ENCODE results near the gene GP9.
"Not testable (repeated sequence)": the region's sequence is repeated elsewhere in the genome, so short reads cannot be mapped to it uniquely, and the experiment has no call there.

GP9 gene

GRCh38 chr3:129081503-129081902 is 20.9 kb downstream of the GP9 start:
- DNase-seq = no peak

- no peak for DNase-seq
Measured at GRCh38 chr3:129082026-129082425, 21.4 kb downstream of the GP9 start.

GRCh38 chr3:129084501-129084900 is 23.9 kb downstream of the GP9 start:
- no peak for DNase-seq

GRCh38 chr3:129085165-129085715 is 24.7 kb downstream of the GP9 start:
- no peak for DNase-seq

GRCh38 chr3:129085818-129086217 is 25.2 kb downstream of the GP9 start:
- DNase-seq = no peak

- DNase-seq = no peak
Measured at GRCh38 chr3:129087138-129087702, 26.6 kb downstream of the GP9 start.

- not testable (repeated sequence) for DNase-seq
Measured at GRCh38 chr3:129087904-129088303, 27.3 kb downstream of the GP9 start.

- DNase-seq = not testable (repeated sequence)
Measured at GRCh38 chr3:129088312-129088711, 27.7 kb downstream of the GP9 start.

- DNase-seq = no peak
Measured at GRCh38 chr3:129095285-129095684, 34.7 kb downstream of the GP9 start.

GRCh38 chr3:129100274-129100673 is 39.7 kb downstream of the GP9 start:
- no peak for DNase-seq

- DNase-seq = no peak
Measured at GRCh38 chr3:129101370-129102138, 41.0 kb downstream of the GP9 start.

GRCh38 chr3:129103296-129103695 is 42.7 kb downstream of the GP9 start:
- DNase-seq = no peak

GRCh38 chr3:129104051-129104450 is 43.5 kb downstream of the GP9 start:
- no peak for DNase-seq

- no peak for DNase-seq
Measured at GRCh38 chr3:129104498-129105079, 44.0 kb downstream of the GP9 start.

GRCh38 chr3:129105862-129106261 is 45.3 kb downstream of the GP9 start:
- DNase-seq = no peak

- no peak for DNase-seq
Measured at GRCh38 chr3:129106320-129106719, 45.7 kb downstream of the GP9 start.

- DNase-seq = no peak
Measured at GRCh38 chr3:129106866-129107565, 46.4 kb downstream of the GP9 start.

- no peak for DNase-seq
Measured at GRCh38 chr3:129107793-129108192, 47.2 kb downstream of the GP9 start.

GRCh38 chr3:129111076-129111780 is 50.6 kb downstream of the GP9 start:
- not testable (repeated sequence) for DNase-seq
